HS-27A (cell line): Measurements from ENCODE around the gene KDM1A.
"Not testable (repeated sequence)": the region's sequence is repeated elsewhere in the genome, so short reads cannot be mapped to it uniquely, and the experiment has no call there.

ENCODE experiments used
- DNase-seq: peaks from one replicate; pipeline ENCODE4 v3.0.0-alpha.2; 2012; ENCODE audit warnings: low read depth, missing footprints

KDM1A gene

DNA sequence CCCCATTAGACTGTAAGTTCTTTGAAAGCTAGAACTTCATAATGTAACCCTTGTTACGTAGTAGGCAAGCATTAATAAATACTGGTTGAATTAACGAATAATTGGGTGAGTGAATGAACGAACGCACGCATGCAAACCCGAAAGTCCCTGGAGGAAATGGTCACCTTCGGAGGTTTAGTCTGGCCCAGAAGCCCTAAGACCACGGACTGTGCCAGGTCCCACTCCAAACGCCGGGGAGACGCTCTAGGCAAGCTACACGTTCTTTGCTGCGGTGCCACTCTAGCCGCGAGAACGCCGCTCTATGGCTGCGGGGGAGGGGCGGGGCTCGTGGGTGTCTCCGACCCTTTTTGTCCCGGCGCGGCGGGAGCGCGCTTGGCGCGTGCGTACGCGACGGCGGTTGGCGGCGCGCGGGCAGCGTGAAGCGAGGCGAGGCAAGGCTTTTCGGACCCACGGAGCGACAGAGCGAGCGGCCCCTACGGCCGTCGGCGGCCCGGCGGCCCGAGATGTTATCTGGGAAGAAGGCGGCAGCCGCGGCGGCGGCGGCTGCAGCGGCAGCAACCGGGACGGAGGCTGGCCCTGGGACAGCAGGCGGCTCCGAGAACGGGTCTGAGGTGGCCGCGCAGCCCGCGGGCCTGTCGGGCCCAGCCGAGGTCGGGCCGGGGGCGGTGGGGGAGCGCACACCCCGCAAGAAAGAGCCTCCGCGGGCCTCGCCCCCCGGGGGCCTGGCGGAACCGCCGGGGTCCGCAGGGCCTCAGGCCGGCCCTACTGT, at the start of gene KDM1A:
TSS of gene KDM1A (plus strand) at position 375 of the 769 bp plus-strand sequence. CDS start at position 504, 129 bp downstream.
- peak; percentile 96 for DNase-seq

DNA sequence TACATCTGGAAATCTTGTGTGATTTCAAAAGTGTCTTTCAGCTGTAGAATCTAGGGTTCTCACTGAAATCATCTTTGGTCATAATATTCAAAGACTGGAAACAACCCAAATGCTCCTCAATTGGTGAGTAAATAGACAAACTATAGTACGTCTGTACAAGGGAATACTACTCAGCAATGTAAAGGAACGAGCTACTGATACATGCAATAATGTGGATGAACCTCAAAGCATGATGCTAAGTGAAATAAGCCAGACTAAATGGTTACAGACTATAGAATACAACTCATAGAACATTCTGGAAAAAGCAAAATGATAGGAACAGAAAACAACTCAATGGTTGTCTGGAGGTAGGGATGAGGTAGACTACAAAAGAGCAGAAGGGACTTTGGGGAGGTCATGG, 49.2 kb upstream of the KDM1A start:
- DNase-seq, result no peak

DNA sequence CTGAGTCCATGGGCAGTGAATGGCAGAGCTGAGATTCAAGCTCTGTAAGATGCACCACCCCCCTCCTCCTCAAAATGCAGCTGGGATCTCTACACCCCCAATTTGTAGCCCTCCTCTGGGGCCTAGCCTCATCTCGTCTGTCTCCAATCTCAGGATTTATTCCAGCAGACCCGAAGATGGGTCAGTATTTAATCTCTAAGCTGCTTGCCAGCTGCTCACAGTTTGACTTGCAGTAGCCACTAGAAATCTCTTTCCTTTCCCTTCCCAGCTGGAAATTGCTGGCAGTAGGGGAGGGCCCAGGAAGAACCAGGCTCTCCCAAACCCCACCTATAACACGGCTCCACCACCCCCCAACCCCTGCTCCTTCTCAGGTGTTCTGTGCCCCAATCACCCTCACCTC, 48.1 kb upstream of the KDM1A start:
- no peak for DNase-seq

DNA sequence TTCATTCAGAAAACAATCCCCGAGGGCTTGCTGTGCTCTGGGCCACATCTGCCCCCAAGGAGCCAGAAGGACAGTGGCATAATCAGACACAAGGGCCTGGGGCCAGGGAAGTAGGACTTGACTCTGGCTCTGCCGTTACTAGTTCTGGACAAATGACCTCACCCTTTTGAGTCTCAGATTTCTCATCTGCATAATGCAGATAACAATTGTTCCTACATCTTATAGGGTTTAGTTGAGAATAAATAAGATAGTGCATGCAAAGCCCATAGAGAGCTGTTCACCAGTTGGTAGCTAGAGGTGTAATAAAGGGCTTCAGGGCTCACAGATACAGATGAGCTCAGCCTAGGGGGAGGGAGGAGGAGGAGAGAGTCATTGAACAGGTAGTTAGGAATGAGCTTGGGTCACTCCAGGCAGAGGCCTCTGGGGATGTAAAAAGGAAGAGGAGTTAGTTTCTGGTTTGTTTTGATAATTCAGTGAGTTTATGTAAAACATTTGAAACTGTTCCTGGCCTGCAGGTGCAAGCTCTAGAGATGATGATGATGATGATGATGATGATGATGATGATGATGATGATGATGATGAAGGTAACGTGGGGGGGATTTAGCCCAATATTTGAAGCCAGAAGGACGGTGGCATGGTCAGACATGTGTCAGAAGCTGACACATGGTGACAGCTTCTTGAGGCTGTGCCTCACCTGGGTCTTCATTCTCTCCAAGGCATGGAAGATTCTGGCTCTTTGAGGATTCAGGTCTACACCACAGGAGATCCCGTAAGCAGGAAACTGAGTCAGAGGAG, 47.5 kb upstream of the KDM1A start:
- DNase-seq, result no peak

DNA sequence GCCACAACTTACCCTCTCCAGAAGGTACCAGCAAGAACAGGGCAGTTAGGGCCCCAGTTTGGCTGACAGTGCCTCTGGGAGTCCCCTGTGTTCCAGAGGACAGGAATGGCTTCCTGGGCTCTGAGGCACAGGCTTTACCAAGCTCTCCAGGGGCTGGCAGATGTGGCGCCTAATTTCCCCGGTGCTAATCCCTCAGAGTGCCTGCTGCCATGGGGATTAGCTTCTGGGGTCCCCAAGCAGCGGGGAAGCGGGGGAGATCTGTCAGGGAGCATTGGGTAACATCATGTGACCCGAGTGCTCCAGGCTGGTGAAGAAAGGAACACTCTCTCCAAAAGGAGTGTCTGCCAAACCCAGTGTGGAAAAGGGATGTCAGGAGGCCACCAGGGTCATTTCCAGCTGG, 46.5 kb upstream of the KDM1A start, which contains the start of gene LACTBL1:
TSS of gene LACTBL1 (minus strand) at position 107 of the 400 bp plus-strand sequence. CDS start 550 bp downstream, outside the sequence.
- DNase-seq, result no peak

DNA sequence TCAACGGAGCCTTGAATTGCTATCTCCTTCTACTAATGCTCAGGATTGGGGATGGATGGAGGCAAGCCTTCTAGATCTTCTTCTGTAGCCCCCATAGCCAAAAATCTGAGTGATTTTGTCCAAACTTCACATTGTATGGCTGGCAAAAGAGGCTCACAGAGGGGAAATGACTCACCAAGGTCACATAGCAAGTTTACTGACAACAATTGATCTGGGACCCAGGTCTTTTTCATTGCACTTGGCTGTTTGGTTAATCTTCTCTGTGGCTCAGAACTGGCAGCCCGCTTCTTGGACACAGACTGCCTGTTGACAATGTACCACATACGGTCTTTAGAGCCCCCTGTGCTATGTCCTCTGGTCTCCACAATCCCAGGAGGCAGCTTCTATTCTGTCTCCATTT, 43.6 kb upstream of the KDM1A start:
- DNase-seq, result no peak

DNA sequence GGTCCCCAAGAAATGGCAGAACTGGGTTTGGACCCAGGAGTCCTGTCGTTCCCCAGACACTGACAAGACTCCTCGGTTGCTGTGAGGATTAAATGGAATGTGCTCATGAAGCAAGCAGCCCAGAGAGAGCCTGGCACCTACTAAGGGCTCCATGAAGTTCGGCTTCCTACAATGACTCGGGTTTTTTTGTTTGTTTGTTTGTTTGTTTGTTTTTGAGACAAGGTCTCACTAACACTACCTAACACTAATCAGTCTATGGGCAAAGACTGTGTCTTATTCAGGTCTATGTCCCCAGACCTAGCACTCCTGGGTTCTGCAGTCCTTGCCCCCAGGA, 43.2 kb upstream of the KDM1A start:
- no peak for DNase-seq

DNA sequence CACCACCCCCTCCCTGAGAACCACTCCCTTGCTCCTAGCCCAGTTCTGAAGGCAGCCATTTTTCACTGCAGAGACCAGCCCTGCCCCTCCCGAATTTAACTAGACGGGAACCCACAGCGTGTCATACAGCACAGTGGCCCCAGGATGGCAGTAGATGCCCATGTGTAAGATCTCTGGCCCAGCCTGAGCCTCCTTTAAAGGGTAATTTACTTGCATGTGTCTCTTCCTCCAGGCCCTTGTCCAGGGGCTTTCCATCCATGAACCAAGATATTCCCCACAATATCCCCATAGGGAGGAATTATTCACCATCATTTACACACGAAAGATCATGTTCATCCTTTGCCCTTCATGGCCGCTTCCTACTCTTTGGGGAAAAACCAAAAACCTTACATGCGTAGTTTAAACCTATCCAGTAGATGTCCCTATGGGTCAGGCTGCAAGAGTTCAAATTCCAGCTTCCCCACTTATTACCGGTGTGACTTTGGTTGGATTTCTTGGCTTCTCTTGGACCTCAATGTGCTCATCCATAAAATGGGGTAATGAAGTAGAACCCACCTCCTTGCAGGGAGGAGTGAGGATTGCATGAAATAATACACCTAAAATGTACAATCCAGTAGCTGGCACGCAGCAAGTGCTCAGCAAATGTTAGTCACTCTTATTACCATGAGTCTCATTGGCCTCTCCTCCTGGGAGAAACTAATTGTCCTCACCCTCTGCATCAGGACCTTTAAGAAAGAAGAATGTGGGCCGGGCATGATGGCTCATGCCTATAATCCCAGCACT, 42.6 kb upstream of the KDM1A start:
- DNase-seq, result peak; percentile 80

DNA sequence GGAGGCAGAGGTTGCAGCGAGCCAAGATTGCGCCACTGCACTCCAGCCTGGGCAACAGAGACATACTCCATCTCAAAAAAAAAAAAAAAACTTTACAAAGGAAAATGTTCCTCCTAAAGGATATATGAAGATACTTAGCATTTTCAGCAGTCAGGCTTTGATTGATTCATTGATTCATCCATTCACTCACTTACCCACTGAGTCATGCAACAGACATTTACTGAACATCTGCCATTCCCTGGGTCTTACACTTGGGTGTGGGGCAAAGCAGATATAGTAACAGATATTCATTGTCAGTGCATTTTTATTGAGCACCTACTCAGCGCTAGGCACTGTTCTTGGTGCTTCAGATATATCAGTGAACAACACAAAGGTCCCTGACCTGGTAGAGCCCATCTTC, 41.0 kb upstream of the KDM1A start:
- DNase-seq, result peak; percentile 66

DNA sequence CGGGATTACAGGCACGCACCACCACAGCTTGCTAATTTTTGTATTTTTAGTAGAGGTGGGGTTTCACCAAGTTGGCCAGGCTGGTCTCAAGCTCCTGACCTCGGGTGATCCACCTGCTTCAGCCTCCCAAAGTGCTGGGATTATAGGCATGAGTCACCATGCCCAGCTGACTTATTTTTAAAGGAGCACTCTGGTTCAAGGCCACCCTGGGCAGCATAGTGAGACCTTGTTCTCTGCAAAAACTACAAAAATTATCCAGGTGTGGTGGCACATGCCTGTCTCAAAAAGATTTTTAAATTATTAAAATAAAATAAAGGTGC, 38.8 kb upstream of the KDM1A start:
- DNase-seq, result not testable (repeated sequence)

DNA sequence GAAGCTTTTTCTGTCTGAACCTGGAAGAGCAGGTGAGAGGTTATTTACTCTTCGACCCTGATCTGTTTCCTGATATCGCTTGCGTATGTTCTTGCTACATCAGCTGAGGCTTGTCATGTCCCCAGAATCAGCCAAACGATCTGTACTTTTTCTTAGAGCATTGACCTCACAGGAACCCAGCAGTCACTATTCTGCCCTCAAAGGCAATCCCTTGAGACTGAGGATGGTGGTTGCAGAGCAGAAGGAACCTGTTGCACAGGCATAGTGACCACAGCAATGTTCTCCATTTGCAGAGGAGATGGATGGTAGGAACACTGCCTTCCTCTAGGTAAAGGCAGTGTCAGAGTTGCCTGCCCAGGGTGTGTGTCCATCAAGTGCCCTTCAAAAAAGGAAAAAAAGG, 35.3 kb upstream of the KDM1A start:
- DNase-seq, result no peak

DNA sequence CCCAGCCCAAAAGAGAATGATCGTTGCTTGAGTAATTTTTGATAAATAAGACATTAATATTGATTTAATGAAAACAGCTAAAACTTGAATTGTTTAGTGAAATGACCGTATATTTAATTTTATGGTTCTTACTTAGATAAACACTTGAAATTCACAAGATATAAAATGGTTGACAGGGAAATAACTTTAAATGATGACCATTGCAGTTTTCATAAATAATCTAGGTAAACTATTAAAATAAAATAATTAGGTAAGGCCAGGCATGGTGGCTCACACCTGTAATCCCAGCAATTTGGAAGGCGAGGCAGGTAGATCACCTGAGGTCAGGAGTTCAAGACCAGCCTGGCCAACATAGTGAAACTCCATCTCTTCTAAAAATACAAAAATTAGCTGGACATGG, 26.9 kb upstream of the KDM1A start:
- not testable (repeated sequence) for DNase-seq

DNA sequence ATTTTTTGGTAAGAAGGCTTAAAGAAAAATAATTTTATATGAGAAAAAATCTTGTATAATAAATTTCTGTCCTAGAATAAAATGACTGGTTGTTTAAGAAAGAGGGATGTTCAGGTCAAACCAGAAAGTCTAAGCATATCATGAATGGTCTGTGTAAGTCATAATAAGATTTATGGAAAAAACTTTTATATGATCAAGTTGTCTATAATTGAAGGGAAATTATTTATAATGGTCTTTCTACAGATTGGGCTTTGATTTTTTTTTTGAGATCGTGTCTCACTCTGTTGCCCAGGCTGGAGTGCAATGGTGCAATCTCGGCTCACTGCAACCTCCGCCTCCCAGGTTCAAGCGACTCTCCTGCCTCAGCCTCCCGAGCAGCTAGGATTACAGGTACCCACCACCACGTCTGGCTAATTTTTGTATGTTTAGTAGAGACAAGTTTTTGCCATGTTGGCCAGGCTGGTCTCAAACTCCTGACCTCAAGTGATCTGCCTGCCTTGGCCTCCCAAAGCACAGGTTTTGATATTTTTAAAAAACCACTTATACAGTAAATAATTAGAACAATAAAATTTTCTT, 26.0 kb upstream of the KDM1A start:
- DNase-seq, result not testable (repeated sequence)

DNA sequence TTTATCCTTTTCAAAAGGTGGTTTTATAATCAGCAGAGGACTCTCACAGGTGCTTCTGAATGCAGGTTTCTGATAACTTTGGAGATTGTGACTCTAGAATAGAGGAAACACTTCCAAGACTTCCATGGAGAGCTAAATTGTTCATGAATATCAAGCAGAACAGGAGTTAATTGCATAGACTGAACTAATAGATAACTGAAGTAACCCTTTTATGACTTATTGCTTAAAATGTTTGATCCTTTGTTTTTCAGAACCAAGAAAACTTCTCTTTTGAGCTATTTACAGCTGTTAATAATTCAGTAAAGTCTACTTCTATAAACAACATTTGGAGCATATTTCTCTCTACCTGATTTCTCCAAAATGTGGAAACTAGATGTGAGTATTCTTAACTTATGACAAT, 23.5 kb upstream of the KDM1A start:
- no peak for DNase-seq

DNA sequence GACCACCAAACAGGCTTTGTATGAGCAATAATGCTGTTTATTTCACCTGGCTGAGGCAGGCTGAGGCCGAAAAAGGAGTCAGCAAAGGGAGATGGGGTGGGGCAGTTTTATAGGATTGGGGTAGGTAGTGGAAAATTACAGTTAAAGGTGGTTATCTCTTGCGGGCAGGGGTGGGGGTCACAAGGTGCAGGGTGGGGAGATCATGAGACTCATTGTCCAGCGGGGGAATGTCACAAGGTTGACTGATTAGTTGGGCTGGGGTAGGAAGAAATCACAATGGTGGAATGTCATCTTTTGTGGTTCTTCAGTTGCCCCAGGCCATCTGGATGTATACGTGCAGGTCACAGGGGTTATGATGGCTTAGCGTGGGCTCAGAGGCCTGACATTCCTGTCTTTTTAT, 21.7 kb upstream of the KDM1A start:
- not testable (repeated sequence) for DNase-seq

DNA sequence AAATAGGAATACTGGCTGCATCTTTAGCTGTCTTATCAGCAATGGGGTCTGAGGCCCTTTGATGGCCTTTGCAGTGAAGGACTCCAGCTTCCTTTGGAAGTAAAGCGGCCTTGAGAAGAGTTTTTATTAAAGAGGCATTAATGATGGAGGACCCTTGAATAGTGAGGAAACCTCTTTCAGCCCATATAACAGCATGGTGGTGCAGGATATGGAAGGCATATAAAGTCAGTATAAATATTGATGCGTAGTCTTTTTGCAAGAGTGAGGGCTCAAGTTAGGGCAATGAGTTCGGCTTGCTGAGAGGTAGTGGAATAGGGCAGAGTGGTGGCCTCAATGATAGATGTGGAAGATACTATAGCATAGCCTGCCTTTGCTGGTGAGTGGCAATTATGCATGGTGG, 19.1 kb upstream of the KDM1A start:
- DNase-seq, result not testable (repeated sequence)

DNA sequence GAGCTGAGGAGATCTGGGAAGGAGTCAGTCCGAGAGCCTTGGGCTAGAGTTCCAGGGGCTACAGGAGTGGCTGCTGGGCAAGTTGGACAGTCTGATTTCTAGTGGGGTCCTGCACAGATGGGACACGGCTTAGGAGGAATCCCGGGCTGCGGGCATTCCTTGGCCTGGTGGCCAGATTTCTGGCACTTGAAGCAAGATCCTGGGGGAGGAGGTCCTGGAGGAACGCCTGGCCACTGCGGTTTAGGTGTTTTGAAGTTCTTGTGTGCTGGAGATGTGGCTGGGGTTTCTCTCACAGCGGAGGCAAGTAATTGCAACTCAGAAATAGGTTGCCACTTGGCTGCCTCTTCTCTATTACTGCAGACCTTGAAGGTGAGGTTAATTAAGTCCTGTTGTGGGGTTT, 17.1 kb upstream of the KDM1A start:
- DNase-seq, result not testable (repeated sequence)

DNA sequence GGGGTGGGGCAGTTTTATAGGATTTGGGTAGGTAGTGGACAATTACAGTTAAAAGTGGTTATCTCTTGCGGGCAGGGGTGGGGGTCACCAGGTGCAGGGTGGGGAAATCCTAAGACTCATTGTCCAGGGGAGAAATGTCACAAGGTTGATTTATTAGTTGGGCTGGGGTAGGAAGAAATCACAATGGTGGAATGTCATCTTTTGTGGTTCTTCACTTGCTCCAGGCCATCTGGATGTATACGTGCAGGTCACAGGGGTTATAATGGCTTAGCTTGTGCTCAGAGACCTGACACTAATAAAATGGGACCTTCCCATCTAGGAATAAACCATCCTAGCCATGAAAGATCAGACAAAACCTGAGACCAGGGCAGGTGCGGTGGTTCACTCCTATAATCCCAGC, 15.2 kb upstream of the KDM1A start:
- DNase-seq, result no peak

DNA sequence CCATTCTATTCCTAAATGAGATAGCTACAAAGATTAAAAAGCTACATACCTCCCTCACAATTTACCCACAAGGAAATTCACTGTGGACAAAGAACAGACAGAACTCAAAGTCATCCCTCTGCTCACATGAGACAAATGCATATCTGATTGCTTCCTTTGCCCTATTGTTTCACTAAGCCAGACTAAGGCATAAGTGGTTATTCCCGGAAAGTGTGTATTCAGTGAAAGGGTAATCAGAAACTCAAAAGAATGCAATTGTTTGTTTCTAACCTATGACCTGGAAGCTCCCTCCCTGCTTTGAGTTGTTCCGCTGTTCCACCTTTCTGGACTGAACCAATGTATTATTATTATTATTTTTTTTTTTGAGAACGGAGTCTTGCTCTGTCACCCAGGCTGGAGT, 14.5 kb upstream of the KDM1A start:
- not testable (repeated sequence) for DNase-seq

DNA sequence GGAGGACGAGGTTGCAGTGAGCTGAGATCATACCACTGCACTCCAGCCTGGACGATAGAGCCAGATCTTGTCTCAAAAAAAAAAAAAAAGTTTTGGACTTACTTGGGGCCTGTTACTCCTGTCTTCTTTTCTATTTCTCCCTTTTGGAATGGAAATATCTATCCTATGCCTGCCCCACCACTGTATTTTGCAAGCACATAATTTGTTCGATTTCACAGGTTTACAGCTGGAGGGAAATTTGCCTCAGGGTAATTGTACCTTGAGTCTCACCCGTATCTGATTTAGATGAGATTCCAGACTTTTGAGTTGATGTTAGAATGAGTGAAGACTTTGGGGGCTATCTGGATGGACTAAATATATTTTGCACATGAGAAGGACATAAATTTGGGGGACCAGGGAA, 12.2 kb upstream of the KDM1A start:
- DNase-seq, result no peak

DNA sequence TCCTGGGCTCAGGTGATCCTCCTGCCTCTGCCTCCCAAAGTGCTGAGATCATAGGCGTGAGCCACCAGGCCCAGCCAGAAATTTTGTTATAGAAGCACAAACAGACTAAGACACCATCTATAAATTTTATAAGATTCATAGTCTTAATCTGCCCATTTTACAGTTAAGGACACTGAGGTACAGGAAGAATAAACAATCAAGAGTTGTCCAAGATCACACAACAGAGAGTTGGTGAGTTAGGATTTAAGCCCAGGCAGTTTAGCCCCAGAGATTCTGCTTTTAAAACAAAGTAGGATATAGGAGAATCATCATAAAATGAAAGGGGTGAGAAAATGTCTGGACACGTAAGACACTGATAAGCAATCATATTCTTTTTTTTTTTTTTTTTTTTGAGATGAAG, 10.4 kb upstream of the KDM1A start:
- no peak for DNase-seq

DNA sequence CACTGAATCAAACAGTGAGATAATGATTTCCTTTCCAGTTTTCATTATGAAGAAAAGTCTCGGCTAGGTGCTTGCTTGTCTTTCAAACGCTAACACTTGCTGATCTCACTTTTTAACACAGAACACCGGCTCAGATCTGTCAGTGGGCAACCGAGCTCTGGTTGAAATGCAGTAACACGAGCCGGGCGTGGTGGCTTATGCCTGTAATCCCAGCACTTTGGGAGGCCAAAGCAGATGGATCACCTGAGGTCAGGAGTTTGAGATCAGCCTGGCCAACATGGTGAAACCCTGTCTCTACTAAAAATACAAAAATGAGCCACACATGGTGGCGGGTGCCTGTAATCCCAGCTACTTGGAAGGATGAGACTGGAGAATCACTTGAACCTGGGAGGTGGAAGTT, 9.2 kb upstream of the KDM1A start:
- not testable (repeated sequence) for DNase-seq
